H9 (cell line): ENCODE data around the gene DPP6. TPM values are rescaled to one million over a fixed set of nuclear protein-coding genes. Genes with fewer than 3 reads are reported as not detected.

Experiments used
- DNase-seq: peaks from one replicate; pipeline ENCODE4 v3.0.0-alpha.2; 2017
- H2AFZ ChIP-seq: one replicate; pipeline ENCODE4 v1.6.1; 2013; ENCODE audit warnings: mild to moderate bottlenecking, low read length, control low read depth, moderate library complexity
- H2AK5ac ChIP-seq: 2 replicates; pipeline ENCODE4 v1.6.1; 2013; ENCODE audit warnings: low read length, control low read depth, mixed read lengths; ENCODE audit not compliant: insufficient read length
- H2BK120ac ChIP-seq: one replicate; pipeline ENCODE4 v1.6.1; 2013; ENCODE audit warnings: low read depth, mild to moderate bottlenecking, low read length, control low read depth, inconsistent platforms; ENCODE audit not compliant: poor library complexity, severe bottlenecking
- H2BK12ac ChIP-seq: 2 replicates; pipeline ENCODE4 v1.6.1; 2013; ENCODE audit warnings: low read length, control low read depth, mixed read lengths, low read depth; ENCODE audit not compliant: insufficient read length
- H2BK15ac ChIP-seq: 2 replicates; pipeline ENCODE4 v1.6.1; 2013; ENCODE audit warnings: low read depth, low read length, control low read depth
- H2BK20ac ChIP-seq: one replicate; pipeline ENCODE4 v1.6.1; 2013; ENCODE audit warnings: low read depth, mild to moderate bottlenecking, low read length, control low read depth, inconsistent platforms; ENCODE audit not compliant: poor library complexity, severe bottlenecking
- H2BK5ac ChIP-seq: 2 replicates; pipeline ENCODE4 v1.6.1; 2013; ENCODE audit warnings: low read length, control low read depth, mixed read lengths; ENCODE audit not compliant: insufficient read length
- H3K14ac ChIP-seq: 2 replicates; pipeline ENCODE4 v1.6.1; 2013; ENCODE audit warnings: low read length, control low read depth; ENCODE audit not compliant: insufficient read depth
- H3K18ac ChIP-seq: 2 replicates; pipeline ENCODE4 v1.6.1; 2013; ENCODE audit warnings: low read depth, mild to moderate bottlenecking, mixed read lengths, low read length, control low read depth; ENCODE audit not compliant: insufficient read length
- H3K23ac ChIP-seq: 2 replicates; pipeline ENCODE4 v1.6.1; 2013; ENCODE audit warnings: low read length, control low read depth, mixed read lengths, low read depth; ENCODE audit not compliant: insufficient read length
- H3K23me2 ChIP-seq: 2 replicates; pipeline ENCODE4 v1.6.1; 2013; ENCODE audit warnings: low read depth, mild to moderate bottlenecking, mixed read lengths, low read length, control low read depth; ENCODE audit not compliant: insufficient read length, poor library complexity, severe bottlenecking
- H3K27ac ChIP-seq: 2 replicates; pipeline ENCODE4 v1.5.1; 2013; ENCODE audit warnings: low read length, control low read depth, mixed read lengths, low read depth; ENCODE audit not compliant: insufficient read length
- H3K27me3 ChIP-seq: 2 replicates; pipeline ENCODE4 v1.6.1; 2013; ENCODE audit warnings: low read length, control low read depth, inconsistent platforms; ENCODE audit not compliant: insufficient read depth
- H3K4ac ChIP-seq: 2 replicates; pipeline ENCODE4 v1.6.1; 2013; ENCODE audit warnings: low read depth, mild to moderate bottlenecking, control low read depth, inconsistent platforms, low read length, moderate library complexity
- H3K4me1 ChIP-seq: 2 replicates; pipeline ENCODE4 v1.6.1; 2013; ENCODE audit warnings: low read length, control low read depth, inconsistent platforms; ENCODE audit not compliant: insufficient read depth
- H3K4me2 ChIP-seq: 2 replicates; pipeline ENCODE4 v1.6.1; 2013; ENCODE audit warnings: low read length, control low read depth, mixed read lengths; ENCODE audit not compliant: insufficient read length, insufficient read depth
- H3K56ac ChIP-seq: 2 replicates; pipeline ENCODE4 v1.6.1; 2013; ENCODE audit warnings: low read depth, mild to moderate bottlenecking, mixed read lengths, low read length, control low read depth; ENCODE audit not compliant: insufficient read length
- H3K79me1 ChIP-seq: 2 replicates; pipeline ENCODE4 v1.6.1; 2013; ENCODE audit warnings: low read depth, mild to moderate bottlenecking, moderate library complexity, low read length, control low read depth, inconsistent platforms; ENCODE audit not compliant: insufficient read depth, poor library complexity, severe bottlenecking
- H3K79me2 ChIP-seq: 2 replicates; pipeline ENCODE4 v1.6.1; 2013; ENCODE audit warnings: low read length, control low read depth, inconsistent platforms; ENCODE audit not compliant: insufficient read depth
- H3K9ac ChIP-seq: 2 replicates; pipeline ENCODE4 v1.6.1; 2013; ENCODE audit warnings: low read length, control low read depth, mixed read lengths; ENCODE audit not compliant: insufficient read length; ENCODE audit errors: extremely low read depth
- H3K9me3 ChIP-seq: one replicate; pipeline ENCODE4 v1.6.1; 2013; ENCODE audit warnings: low read depth, low read length, inconsistent platforms; ENCODE audit not compliant: control insufficient read depth
- H3T11ph ChIP-seq: one replicate; pipeline ENCODE4 v1.6.1; 2013; ENCODE audit warnings: mild to moderate bottlenecking, low read length, control low read depth, inconsistent platforms
- H4K20me1 ChIP-seq: one replicate; pipeline ENCODE4 v1.6.1; 2013; ENCODE audit not compliant: control insufficient read depth, insufficient read length, insufficient read depth
- H4K5ac ChIP-seq: 2 replicates; pipeline ENCODE4 v1.6.1; 2013; ENCODE audit warnings: low read depth, mild to moderate bottlenecking, mixed read lengths, low read length, control low read depth; ENCODE audit not compliant: insufficient read length
- H4K8ac ChIP-seq: replicated peaks from 2 replicates; pipeline ENCODE4 v1.6.1; 2013; ENCODE audit warnings: low read length, control low read depth, mixed read lengths, low read depth; ENCODE audit not compliant: insufficient read length
- H4K91ac ChIP-seq: 2 replicates; pipeline ENCODE4 v1.6.1; 2013; ENCODE audit warnings: low read depth, mild to moderate bottlenecking, moderate library complexity, mixed read lengths, low read length, control low read depth; ENCODE audit not compliant: insufficient read length
- H3K27ac Mint-ChIP-seq, 3 experiments: 2 replicates in 2 of 3; 3 replicates in 1 of 3; pipeline ENCODE4 v1.8.0; 2020 to 2021; ENCODE audit warnings: mixed read lengths in 3 of 3, mild to moderate bottlenecking in 1 of 3, moderate library complexity in 1 of 3
- H3K27me3 Mint-ChIP-seq: 2 replicates; pipeline ENCODE4 v1.8.0; 2021; ENCODE audit warnings: low read depth, mild to moderate bottlenecking, moderate library complexity, mixed read lengths
- H3K36me3 Mint-ChIP-seq, 3 experiments: 2 replicates in 2 of 3; 3 replicates in 1 of 3; pipeline ENCODE4 v1.8.0; 2020 to 2021; ENCODE audit warnings: low read depth in 3 of 3, mixed read lengths in 3 of 3; ENCODE audit not compliant: insufficient read depth in 1 of 3
- H3K4me1 Mint-ChIP-seq, 2 experiments: 2 replicates each; pipeline ENCODE4 v1.8.0; 2020; ENCODE audit warnings: mixed read lengths in 2 of 2
- H3K4me3 Mint-ChIP-seq, 2 experiments: 2 replicates in 1 of 2; 3 replicates in 1 of 2; pipeline ENCODE4 v1.8.0; 2020 to 2021; ENCODE audit warnings: mild to moderate bottlenecking in 2 of 2, mixed read lengths in 2 of 2, moderate library complexity in 1 of 2
- H3K9me3 Mint-ChIP-seq, 2 experiments: 2 replicates in 1 of 2; 3 replicates in 1 of 2; pipeline ENCODE4 v1.8.0; 2020; ENCODE audit warnings: mild to moderate bottlenecking in 2 of 2, mixed read lengths in 2 of 2, moderate library complexity in 1 of 2
- CTCF ChIP-seq: fragments of 200-600 bp; sonication (generic); conservative IDR thresholded peaks from 3 replicates; pipeline ENCODE4 v1.8.0; 2021; ENCODE audit warnings: antibody characterized with exemption, mild to moderate bottlenecking
- WGBS: extraction: QIAGEN DNeasy Blood & Tissue Kit; methylation state at CpG from one replicate; pipeline ENCODE4 v1.1.7; 2013; ENCODE audit warnings: missing lambda C conversion rate, low lambda C conversion rate, mixed read lengths; ENCODE audit not compliant: insufficient read length; ENCODE audit errors: extremely low coverage; 5-methylcytosine and 5-hydroxymethylcytosine counted together
- total RNA-seq: library from RNA; stranded (reverse); gene quantifications from 2 replicates; pipeline ENCODE4 v1.2.1, GENCODE V29; 2021

The DPP6 gene
- total RNA-seq, 1 experiment from 2014 or later = 4.5 TPM

- TF ChIP-seq CTCF = no peak
- Histone ChIP-seq H2AFZ (no peak overlapping the region), H3K79me1 (no peaks in the 10 kb centered on the region), H4K20me1 (no peaks in the 10 kb centered on the region), H4K5ac (no peak overlapping the region), H3K18ac (no peak overlapping the region), H3K56ac (no peak overlapping the region), H4K91ac (no peak overlapping the region), H3K4ac (no peak overlapping the region), H3K27me3 (no peaks in the 10 kb centered on the region), H3T11ph (no peak overlapping the region), H3K23ac (no peak overlapping the region), H3K14ac (no peak overlapping the region), H2BK5ac (no peak overlapping the region), H3K4me2 (no peak overlapping the region), H3K79me2 (no peaks in the 10 kb centered on the region), H2BK15ac (no peak overlapping the region), H3K9ac (no peak overlapping the region), H4K8ac (no peak overlapping the region), H2BK20ac (no peak overlapping the region), H3K9me3 (no peaks in the 10 kb centered on the region), H2BK120ac (no peak overlapping the region), H2AK5ac (no peak overlapping the region), H3K4me1 (no peaks in the 10 kb centered on the region; the same call in 1 of the 2 replicates), H2BK12ac (no peak overlapping the region), H3K23me2 (no peaks in the 10 kb centered on the region), H3K27ac (no peak overlapping the region)
- peaks cover 0 to 2% of the 10 kb centered on the region in 2 experiments; a peak in 2 of 5 replicates for H3K9me3 Mint-ChIP-seq
- DNase-seq = no peak
- H3K4me1 Mint-ChIP-seq = peaks cover 21 to 26% of the 10 kb centered on the region in 2 experiments
- peak overlapping the region in 2 of 3 experiments; percentile 22 to 68; a peak in 2 of 7 replicates for H3K27ac Mint-ChIP-seq
- H3K27me3 Mint-ChIP-seq = peaks cover 36% of the 10 kb centered on the region
- no peak overlapping the region for H3K4me3 Mint-ChIP-seq
- no CpG with 5 or more reads among the region's 11 CpGs for WGBS
- H3K36me3 Mint-ChIP-seq = no peaks in the 10 kb centered on the region
Observed at GRCh38 chr7:154868921-154869320, 816.7 kb downstream of the DPP6 start.
